ENCODE data around the gene ABCC4.

Gene ABCC4

DNA sequence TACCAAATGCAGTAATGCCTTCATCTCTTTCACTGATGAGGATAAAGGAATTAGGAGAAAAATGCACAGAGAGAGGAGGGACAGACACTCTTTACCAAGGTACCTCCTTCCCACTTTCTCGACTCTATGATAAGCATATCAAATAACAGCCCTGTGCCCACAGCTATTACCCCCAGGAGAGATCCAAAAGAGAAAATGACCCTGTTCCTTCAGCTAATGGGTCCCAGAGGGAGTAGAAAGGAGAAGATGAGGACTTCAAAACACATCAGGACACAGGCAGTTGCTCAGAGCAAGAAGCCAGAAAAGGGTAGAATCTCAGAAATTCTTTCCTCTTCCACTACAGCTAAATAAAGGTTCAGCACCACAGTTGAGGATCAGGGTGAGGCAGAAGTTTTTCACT is 80.6 kb downstream of the ABCC4 start:
- no peak overlapping the region for H3K4me3 ChIP-seq (ENCODE audit: control insufficient read depth, low read depth, low read length)
- TF ChIP-seq, protein P1, sequence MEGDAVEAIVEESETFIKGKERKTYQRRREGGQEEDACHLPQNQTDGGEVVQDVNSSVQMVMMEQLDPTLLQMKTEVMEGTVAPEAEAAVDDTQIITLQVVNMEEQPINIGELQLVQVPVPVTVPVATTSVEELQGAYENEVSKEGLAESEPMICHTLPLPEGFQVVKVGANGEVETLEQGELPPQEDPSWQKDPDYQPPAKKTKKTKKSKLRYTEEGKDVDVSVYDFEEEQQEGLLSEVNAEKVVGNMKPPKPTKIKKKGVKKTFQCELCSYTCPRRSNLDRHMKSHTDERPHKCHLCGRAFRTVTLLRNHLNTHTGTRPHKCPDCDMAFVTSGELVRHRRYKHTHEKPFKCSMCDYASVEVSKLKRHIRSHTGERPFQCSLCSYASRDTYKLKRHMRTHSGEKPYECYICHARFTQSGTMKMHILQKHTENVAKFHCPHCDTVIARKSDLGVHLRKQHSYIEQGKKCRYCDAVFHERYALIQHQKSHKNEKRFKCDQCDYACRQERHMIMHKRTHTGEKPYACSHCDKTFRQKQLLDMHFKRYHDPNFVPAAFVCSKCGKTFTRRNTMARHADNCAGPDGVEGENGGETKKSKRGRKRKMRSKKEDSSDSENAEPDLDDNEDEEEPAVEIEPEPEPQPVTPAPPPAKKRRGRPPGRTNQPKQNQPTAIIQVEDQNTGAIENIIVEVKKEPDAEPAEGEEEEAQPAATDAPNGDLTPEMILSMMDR (IDR thresholded peaks at IDR 0.05; ENCODE audit: control insufficient read depth, insufficient read depth, low read depth, low read length, missing control alignments) = no peak
- DNase-seq (ENCODE audit: low read depth) = no peak

DNA sequence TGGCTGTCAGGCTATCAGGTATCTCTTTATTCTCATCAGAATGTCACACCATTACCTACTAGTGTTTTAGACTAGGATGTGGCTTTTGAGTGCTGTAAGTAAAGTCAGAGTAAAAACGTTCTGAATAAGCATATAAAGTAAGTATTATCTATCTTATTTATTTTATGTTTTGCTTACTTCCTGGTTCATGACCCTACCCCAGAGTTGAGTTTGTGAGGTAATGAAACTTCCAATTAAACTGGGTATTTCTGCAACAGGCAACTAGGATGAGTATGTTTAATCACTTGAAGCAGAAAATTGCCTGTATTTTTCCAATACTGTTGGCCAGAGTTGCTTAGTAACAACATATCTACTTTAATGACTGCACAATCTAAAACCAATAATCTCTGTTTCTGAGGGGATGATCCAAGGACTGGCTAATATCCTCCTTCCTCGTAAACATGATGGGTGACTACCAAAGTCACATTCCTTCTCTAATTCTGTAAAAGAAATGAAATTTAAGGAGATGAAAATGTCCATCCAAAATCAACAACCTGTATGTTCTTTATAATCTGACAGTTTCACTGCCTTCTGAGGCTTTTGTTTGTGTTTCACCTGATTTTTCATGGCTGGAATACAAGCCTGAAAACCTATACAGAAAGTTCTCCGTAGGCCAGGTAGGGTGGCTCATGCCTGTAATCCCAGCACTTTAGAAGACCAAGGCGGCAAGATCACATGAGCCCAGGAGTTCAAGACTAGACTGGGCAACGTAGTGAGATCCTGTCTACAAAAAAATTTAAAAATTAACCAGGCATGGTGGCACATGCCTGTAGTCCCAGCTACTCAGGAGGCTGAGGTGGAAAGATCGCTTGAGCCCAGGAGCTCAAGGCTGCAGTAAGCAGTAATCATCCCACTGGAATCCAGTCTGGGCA is 83.1 kb downstream of the ABCC4 start:
- no peak overlapping the region for H3K4me3 ChIP-seq (ENCODE audit: control insufficient read depth, low read depth, low read length)
- DNase-seq (ENCODE audit: low read depth) = no peak
- TF ChIP-seq, protein P1 (IDR thresholded peaks at IDR 0.05; ENCODE audit: control insufficient read depth, insufficient read depth, low read depth, low read length, missing control alignments) = no peak

- TF ChIP-seq, protein P1 (IDR thresholded peaks at IDR 0.05; ENCODE audit: control insufficient read depth, insufficient read depth, low read depth, low read length, missing control alignments) = no peak
- H3K4me3 ChIP-seq (ENCODE audit: control insufficient read depth, low read depth, low read length) = no peak overlapping the region
- DNase-seq (ENCODE audit: low read depth) = no peak
Measured at GRCh38 chr13:95216182-95216581, 85.1 kb downstream of the ABCC4 start.

DNA sequence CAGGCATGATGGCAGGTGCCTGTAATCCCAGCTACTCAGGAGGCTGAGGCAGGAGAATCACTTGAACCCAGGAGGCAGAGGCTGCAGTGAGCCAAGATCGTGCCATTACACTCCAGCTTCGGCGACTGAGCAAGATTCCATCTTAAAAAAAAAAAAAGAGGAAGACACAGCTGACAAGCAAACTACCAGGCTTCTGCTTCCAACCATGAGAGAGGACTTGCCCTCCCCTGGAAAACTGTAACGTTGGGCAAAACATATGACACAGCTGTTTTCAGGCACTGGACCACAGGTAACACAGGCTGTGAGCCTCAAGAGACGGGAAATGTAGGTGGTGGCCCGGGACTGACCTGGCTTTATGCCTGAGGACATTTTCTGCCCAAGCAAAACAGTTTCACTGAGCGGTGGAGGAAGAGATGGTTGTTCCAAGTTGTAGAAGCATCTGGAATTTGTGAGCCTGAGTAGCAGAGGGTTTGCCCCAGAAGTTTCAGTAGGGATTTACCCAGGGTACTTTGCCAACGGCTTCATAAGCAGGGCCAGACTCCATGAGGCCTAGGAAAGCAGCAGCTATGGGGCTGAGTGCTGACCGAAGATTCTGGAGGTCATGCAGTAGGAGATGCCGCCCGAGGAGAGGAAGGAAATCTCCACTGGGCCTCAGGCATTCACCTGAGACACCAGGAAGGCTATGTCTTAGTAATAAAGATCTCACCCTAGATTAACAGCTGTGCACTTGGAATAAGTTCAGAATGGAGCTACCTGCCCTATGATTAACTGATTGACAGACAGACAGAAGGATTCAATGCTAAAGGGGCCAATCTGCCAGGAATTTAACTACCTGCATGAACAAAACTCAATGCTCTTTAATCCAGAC is 88.0 kb downstream of the ABCC4 start:
- no peak for DNase-seq (ENCODE audit: low read depth)
- TF ChIP-seq, protein P1 (IDR thresholded peaks at IDR 0.05; ENCODE audit: control insufficient read depth, insufficient read depth, low read depth, low read length, missing control alignments) = no peak
- no peak overlapping the region for H3K4me3 ChIP-seq (ENCODE audit: control insufficient read depth, low read depth, low read length)

- no peak overlapping the region for H3K4me3 ChIP-seq (ENCODE audit: control insufficient read depth, low read depth, low read length)
- DNase-seq (ENCODE audit: low read depth) = no peak
- TF ChIP-seq, protein P1 (IDR thresholded peaks at IDR 0.05; ENCODE audit: control insufficient read depth, insufficient read depth, low read depth, low read length, missing control alignments) = no peak
Measured at GRCh38 chr13:95209109-95209508, 92.1 kb downstream of the ABCC4 start.

DNA sequence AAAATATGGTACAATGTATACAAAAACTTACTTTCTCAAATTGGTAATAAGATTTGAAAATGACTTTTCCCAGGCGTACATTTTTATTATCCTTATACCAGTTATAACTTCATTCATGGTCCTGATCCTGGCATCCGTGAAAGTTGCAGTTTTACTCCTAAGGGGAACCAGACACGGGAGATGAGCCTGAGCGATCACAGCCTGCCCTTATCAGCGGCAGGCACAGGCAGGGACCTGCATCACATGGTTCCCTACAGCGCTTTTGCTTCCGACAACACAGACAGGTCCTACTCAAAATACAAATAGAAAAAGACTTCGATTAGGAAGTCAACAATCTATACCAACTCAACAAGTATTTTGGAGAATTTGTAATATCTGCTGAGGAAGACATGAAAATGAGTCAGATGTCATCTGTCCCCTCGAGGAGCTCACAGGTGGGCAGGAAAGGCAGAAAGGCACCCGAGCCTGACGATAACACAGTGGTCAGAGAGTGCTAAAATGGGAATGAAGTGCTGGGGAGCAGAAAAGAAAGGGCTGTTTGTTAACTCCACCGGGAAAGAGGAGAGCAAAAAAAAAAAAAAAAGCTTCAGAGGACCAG is 93.4 kb downstream of the ABCC4 start:
- no peak for DNase-seq (ENCODE audit: low read depth)
- TF ChIP-seq, protein P1 (IDR thresholded peaks at IDR 0.05; ENCODE audit: control insufficient read depth, insufficient read depth, low read depth, low read length, missing control alignments) = no peak
- H3K4me3 ChIP-seq (ENCODE audit: control insufficient read depth, low read depth, low read length) = no peak overlapping the region

All from AG09309 (cell line).